HG03457 (cell line): ENCODE results near the gene HMBS.
A peak's percentile ranks its signal among the peaks of the same experiment; 100 is the strongest.
"Not testable (repeated sequence)": the region's sequence is repeated elsewhere in the genome, so short reads cannot be mapped to it uniquely, and the experiment has no call there.

ENCODE experiments used
- ATAC-seq: cut with Tn5 transposase; IDR thresholded peaks from one replicate; pipeline ENCODE4 v1.9.1; 2021; ENCODE audit warnings: moderate number of reproducible peaks; ENCODE audit not compliant: unreplicated experiment

HMBS gene

GRCh38 chr11:119084663-119085436, at the start of gene HMBS:
HMBS (plus strand) TSS chr11:119084881; CDS start chr11:119085034, 153 bp downstream.
- peak; percentile 79 for ATAC-seq

GRCh38 chr11:119038884-119039283, 45.8 kb upstream of the HMBS start:
- ATAC-seq, result no peak

GRCh38 chr11:119039471-119039870, 45.2 kb upstream of the HMBS start:
- not testable (repeated sequence) for ATAC-seq

GRCh38 chr11:119041821-119042514, 42.7 kb upstream of the HMBS start:
- no peak for ATAC-seq

GRCh38 chr11:119042927-119043326, 41.8 kb upstream of the HMBS start:
- no peak for ATAC-seq

GRCh38 chr11:119044708-119045107, 40.0 kb upstream of the HMBS start:
- no peak for ATAC-seq

- no peak for ATAC-seq
Observed at GRCh38 chr11:119046489-119046888, 38.2 kb upstream of the HMBS start.

- no peak for ATAC-seq
Observed at GRCh38 chr11:119047205-119047604, 37.5 kb upstream of the HMBS start.

GRCh38 chr11:119048644-119049043, 36.0 kb upstream of the HMBS start:
- no peak for ATAC-seq

GRCh38 chr11:119049081-119049480, 35.6 kb upstream of the HMBS start:
- no peak for ATAC-seq

GRCh38 chr11:119051440-119052162, 33.1 kb upstream of the HMBS start:
- peak; percentile 52 for ATAC-seq

GRCh38 chr11:119052163-119052814, 32.4 kb upstream of the HMBS start:
- no peak for ATAC-seq

- no peak for ATAC-seq
Observed at GRCh38 chr11:119054418-119054817, 30.3 kb upstream of the HMBS start.

GRCh38 chr11:119055901-119056300, 28.8 kb upstream of the HMBS start:
- no peak for ATAC-seq

GRCh38 chr11:119056421-119056999, 28.2 kb upstream of the HMBS start:
- ATAC-seq, result peak; percentile 11

GRCh38 chr11:119057000-119057769, 27.5 kb upstream of the HMBS start, which contains the start of gene HYOU1:
HYOU1 (minus strand) TSS chr11:119057205; CDS start chr11:119056160, 1,045 bp downstream.
- peak; percentile 86 for ATAC-seq

GRCh38 chr11:119059128-119059527, 25.6 kb upstream of the HMBS start:
- ATAC-seq, result not testable (repeated sequence)

GRCh38 chr11:119061256-119061655, 23.4 kb upstream of the HMBS start:
- no peak for ATAC-seq

- no peak for ATAC-seq
Observed at GRCh38 chr11:119062779-119063178, 21.9 kb upstream of the HMBS start.

GRCh38 chr11:119065369-119065768, 19.3 kb upstream of the HMBS start:
- ATAC-seq, result no peak
